Panc1 (cell line): ENCODE measurements around the gene NSMCE1. TPM values are rescaled to one million over a fixed set of nuclear protein-coding genes. Genes with fewer than 3 reads are reported as not detected.

Source experiments
- ATAC-seq: fragments of 200-7000 bp; cut with Tn5 transposase; 2 replicates; pipeline ENCODE4 v1.9.1; 2020; ENCODE audit warnings: mild to moderate bottlenecking, moderate library complexity
- BruUV-seq: library from RNA; stranded (reverse); fragments of 400-500 nt; replicated peaks from 2 replicates; lab custom pipeline; 2021; lab: Mats Ljungman, UMichigan
- CTCF ChIA-PET: fragments of 300-600 bp; sonication (Branson Sonifier 250); formaldehyde crosslinking; loops from one replicate; lab custom pipeline; 2022; ENCODE audit warnings: antibody characterized with exemption; lab: Charles Lee
- POLR2A ChIA-PET: fragments of 300-600 bp; sonication (Branson Sonifier 250); formaldehyde crosslinking; loops from one replicate; lab custom pipeline; 2022; ENCODE audit warnings: antibody characterized with exemption; lab: Charles Lee
- DNase-seq: peaks from one replicate; pipeline ENCODE4 v3.0.0-alpha.2; 2010; ENCODE audit warnings: low read depth, low spot score
- H3K27ac ChIP-seq: 2 replicates; pipeline ENCODE4 v1.5.1; 2011; ENCODE audit warnings: mild to moderate bottlenecking, low read length, inconsistent platforms
- H3K27me3 ChIP-seq: fragments of 200-500 bp; sonication (Bioruptor generic); 2 replicates; pipeline ENCODE4 v1.6.0; 2014; ENCODE audit warnings: low read length, inconsistent platforms; ENCODE audit not compliant: control insufficient read depth, insufficient read depth
- H3K36me3 ChIP-seq: fragments of 200-500 bp; sonication (Bioruptor generic); 2 replicates; pipeline ENCODE4 v1.5.1; 2014; ENCODE audit warnings: inconsistent platforms, mild to moderate bottlenecking, low read length, moderate library complexity; ENCODE audit not compliant: control insufficient read depth, insufficient read depth
- H3K4me1 ChIP-seq: 2 replicates; pipeline ENCODE4 v1.5.1; 2011; ENCODE audit warnings: inconsistent platforms, mild to moderate bottlenecking, low read length, moderate library complexity; ENCODE audit not compliant: control insufficient read depth, insufficient read depth
- H3K4me3 ChIP-seq, 2 experiments: 2 replicates each; pipeline ENCODE4 v1.5.1; 2011 to 2012; ENCODE audit warnings: low read depth in 2 of 2, low read length in 2 of 2, mild to moderate bottlenecking in 2 of 2, inconsistent platforms in 1 of 2, moderate library complexity in 1 of 2
- H3K9me3 ChIP-seq: fragments of 200-500 bp; sonication (Bioruptor generic); 2 replicates; pipeline ENCODE4 v1.5.1; 2014; ENCODE audit warnings: low read depth, mild to moderate bottlenecking, inconsistent platforms, low read length, moderate library complexity; ENCODE audit not compliant: control insufficient read depth, insufficient read depth
- POLR2AphosphoS5 ChIP-seq: IDR thresholded peaks from 2 replicates; pipeline ENCODE4 v1.6.1; 2012; ENCODE audit warnings: mild to moderate bottlenecking, low read depth, low read length, moderate library complexity
- SIN3A ChIP-seq: IDR thresholded peaks from 2 replicates; pipeline ENCODE4 v1.6.1; 2012; ENCODE audit warnings: low read depth, mild to moderate bottlenecking, low read length, moderate library complexity, borderline replicate concordance; ENCODE audit not compliant: insufficient read depth
- TCF7L2 ChIP-seq: IDR thresholded peaks from 2 replicates; pipeline ENCODE4 v1.6.1; 2011; ENCODE audit warnings: mild to moderate bottlenecking, low read depth, low read length, inconsistent platforms
- in situ Hi-C: cut with HindIII; loops from 2 replicates; pipeline ENCODE4 v1.10.0; 2016; ENCODE audit warnings: low sequenced_read_pairs, low pct_unique_long_range_greater_than_20kb
- intact Hi-C: fragments of 100-400 bp; cut with micrococcal nuclease; formaldehyde crosslinking; loops from one replicate; pipeline ENCODE4 v1.10.0; 2022; ENCODE audit not compliant: unreplicated experiment
- total RNA-seq: library from RNA; stranded (reverse); gene quantifications from one replicate; pipeline ENCODE4 v1.2.1, GENCODE V29; 2021; ENCODE audit not compliant: unreplicated experiment
- TF ChIP-seq, protein P1 (sequence below), 2 experiments: IDR thresholded peaks; 2 replicates each; pipeline ENCODE4 v1.6.1; 2011 to 2012; ENCODE audit warnings: low read depth in 2 of 2, control low read depth in 1 of 2, low read length in 1 of 2, mild to moderate bottlenecking in 1 of 2, moderate library complexity in 1 of 2; ENCODE audit not compliant: insufficient read depth in 1 of 2
- TF ChIP-seq, protein P2 (sequence below): fragments of 450-650 bp; IDR thresholded peaks from 2 replicates; pipeline ENCODE4 v1.5.1; 2017; ENCODE audit warnings: mild to moderate bottlenecking

The NSMCE1 gene
- total RNA-seq, 1 experiment from 2014 or later = 48.2 TPM

DNA sequence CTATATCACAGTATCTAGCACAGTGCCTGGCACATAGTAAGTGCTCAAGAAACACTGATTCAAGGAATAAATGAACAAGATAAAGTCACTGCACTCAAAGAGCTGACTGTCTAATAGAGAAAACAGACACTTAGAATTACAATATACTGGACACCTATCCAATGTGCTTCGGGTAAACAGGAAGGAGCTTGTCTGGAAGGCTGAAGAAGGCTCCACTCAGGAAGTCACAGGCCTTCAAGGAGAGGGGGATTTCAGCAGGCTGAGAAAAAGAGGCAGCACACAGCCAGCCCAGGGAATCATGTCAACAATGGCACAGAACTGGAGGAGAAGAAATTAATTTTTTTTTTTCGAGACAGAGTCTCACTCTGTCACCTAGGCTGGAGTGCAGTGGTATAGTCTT, 35.5 kb upstream of the NSMCE1 start:
- CTCF ChIA-PET = no interaction called here
- no TSS peak for BruUV-seq
- DNase-seq = no peak
- intact Hi-C loops (no loop called here), in situ Hi-C loops (no loop called here)
- Histone ChIP-seq H3K4me1 (no peaks in the 10 kb centered on the region), H3K27me3 (no peaks in the 10 kb centered on the region), H3K9me3 (no peaks in the 10 kb centered on the region), H3K27ac (no peak overlapping the region), H3K36me3 (no peaks in the 10 kb centered on the region), H3K4me3 (no peak overlapping the region)
- no peak for ATAC-seq
- no peak for TF ChIP-seq POLR2AphosphoS5
- no peak for TF ChIP-seq SIN3A
- TF ChIP-seq, protein P1, sequence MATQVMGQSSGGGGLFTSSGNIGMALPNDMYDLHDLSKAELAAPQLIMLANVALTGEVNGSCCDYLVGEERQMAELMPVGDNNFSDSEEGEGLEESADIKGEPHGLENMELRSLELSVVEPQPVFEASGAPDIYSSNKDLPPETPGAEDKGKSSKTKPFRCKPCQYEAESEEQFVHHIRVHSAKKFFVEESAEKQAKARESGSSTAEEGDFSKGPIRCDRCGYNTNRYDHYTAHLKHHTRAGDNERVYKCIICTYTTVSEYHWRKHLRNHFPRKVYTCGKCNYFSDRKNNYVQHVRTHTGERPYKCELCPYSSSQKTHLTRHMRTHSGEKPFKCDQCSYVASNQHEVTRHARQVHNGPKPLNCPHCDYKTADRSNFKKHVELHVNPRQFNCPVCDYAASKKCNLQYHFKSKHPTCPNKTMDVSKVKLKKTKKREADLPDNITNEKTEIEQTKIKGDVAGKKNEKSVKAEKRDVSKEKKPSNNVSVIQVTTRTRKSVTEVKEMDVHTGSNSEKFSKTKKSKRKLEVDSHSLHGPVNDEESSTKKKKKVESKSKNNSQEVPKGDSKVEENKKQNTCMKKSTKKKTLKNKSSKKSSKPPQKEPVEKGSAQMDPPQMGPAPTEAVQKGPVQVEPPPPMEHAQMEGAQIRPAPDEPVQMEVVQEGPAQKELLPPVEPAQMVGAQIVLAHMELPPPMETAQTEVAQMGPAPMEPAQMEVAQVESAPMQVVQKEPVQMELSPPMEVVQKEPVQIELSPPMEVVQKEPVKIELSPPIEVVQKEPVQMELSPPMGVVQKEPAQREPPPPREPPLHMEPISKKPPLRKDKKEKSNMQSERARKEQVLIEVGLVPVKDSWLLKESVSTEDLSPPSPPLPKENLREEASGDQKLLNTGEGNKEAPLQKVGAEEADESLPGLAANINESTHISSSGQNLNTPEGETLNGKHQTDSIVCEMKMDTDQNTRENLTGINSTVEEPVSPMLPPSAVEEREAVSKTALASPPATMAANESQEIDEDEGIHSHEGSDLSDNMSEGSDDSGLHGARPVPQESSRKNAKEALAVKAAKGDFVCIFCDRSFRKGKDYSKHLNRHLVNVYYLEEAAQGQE (IDR thresholded peaks at IDR 0.05; ENCODE audit: insufficient read depth in 1 of 2, low read depth in 2 of 2, low read length in 1 of 2) = no peak
- TF ChIP-seq, protein P2, sequence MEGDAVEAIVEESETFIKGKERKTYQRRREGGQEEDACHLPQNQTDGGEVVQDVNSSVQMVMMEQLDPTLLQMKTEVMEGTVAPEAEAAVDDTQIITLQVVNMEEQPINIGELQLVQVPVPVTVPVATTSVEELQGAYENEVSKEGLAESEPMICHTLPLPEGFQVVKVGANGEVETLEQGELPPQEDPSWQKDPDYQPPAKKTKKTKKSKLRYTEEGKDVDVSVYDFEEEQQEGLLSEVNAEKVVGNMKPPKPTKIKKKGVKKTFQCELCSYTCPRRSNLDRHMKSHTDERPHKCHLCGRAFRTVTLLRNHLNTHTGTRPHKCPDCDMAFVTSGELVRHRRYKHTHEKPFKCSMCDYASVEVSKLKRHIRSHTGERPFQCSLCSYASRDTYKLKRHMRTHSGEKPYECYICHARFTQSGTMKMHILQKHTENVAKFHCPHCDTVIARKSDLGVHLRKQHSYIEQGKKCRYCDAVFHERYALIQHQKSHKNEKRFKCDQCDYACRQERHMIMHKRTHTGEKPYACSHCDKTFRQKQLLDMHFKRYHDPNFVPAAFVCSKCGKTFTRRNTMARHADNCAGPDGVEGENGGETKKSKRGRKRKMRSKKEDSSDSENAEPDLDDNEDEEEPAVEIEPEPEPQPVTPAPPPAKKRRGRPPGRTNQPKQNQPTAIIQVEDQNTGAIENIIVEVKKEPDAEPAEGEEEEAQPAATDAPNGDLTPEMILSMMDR = no peak
- no peak for TF ChIP-seq TCF7L2
- POLR2A ChIA-PET = no interaction called here

- Histone ChIP-seq H3K4me1 (no peaks in the 10 kb centered on the region), H3K9me3 (no peaks in the 10 kb centered on the region), H3K27ac (no peak overlapping the region), H3K36me3 (no peaks in the 10 kb centered on the region), H3K27me3 (no peaks in the 10 kb centered on the region), H3K4me3 (no peak overlapping the region)
- in situ Hi-C loops (no loop called here), intact Hi-C loops (no loop called here)
- no peak for DNase-seq
- ChIA-PET POLR2A (no interaction called here), CTCF (no interaction called here)
- no TSS peak for BruUV-seq
- ATAC-seq = no peak
- TF ChIP-seq TCF7L2 = no peak
- TF ChIP-seq, protein P2 = no peak
- TF ChIP-seq SIN3A = no peak
- TF ChIP-seq POLR2AphosphoS5 = no peak
- TF ChIP-seq, protein P1 (IDR thresholded peaks at IDR 0.05; ENCODE audit: insufficient read depth in 1 of 2, low read depth in 2 of 2, low read length in 1 of 2) = no peak
These were observed 34.9 kb upstream of the NSMCE1 start for GRCh38 chr16:27303256-27304100.
